GM23338 (cell line): ENCODE measurements around the gene CYTH1. TPM values are rescaled to one million over a fixed set of nuclear protein-coding genes. Genes with fewer than 3 reads are reported as not detected.

Experiments used
- ATAC-seq: fragments of 200-7000 bp; cut with Tn5 transposase; 3 replicates; pipeline ENCODE4 v1.9.1; 2020
- DNase-seq: peaks from one replicate; pipeline ENCODE4 v3.0.0-alpha.2; 2015; ENCODE audit warnings: low spot score
- H2AFZ ChIP-seq: fragments of 200-600 bp; sonication (generic); 2 replicates; pipeline ENCODE4 v1.8.0; 2016; ENCODE audit warnings: antibody characterized with exemption, mild to moderate bottlenecking, moderate library complexity
- H3F3A ChIP-seq: fragments of 200-600 bp; sonication (generic); replicated peaks from 2 replicates; pipeline ENCODE4 v1.8.0; 2017; ENCODE audit warnings: antibody characterized with exemption, mixed run types, low read depth
- H3K27ac ChIP-seq: fragments of 200-600 bp; sonication (generic); 2 replicates; pipeline ENCODE4 v1.6.1; 2016; ENCODE audit warnings: low read depth
- H3K27me3 ChIP-seq: fragments of 200-600 bp; sonication (generic); 2 replicates; pipeline ENCODE4 v1.8.0; 2016; ENCODE audit warnings: mild to moderate bottlenecking, mixed run types, moderate library complexity; ENCODE audit not compliant: insufficient read depth
- H3K36me3 ChIP-seq: fragments of 200-600 bp; sonication (generic); 2 replicates; pipeline ENCODE4 v1.8.0; 2016; ENCODE audit warnings: mild to moderate bottlenecking; ENCODE audit not compliant: insufficient read depth
- H3K4me1 ChIP-seq: fragments of 200-600 bp; sonication (generic); 2 replicates; pipeline ENCODE4 v1.8.0; 2016; ENCODE audit warnings: mild to moderate bottlenecking, moderate library complexity; ENCODE audit not compliant: insufficient read depth
- H3K4me2 ChIP-seq: fragments of 200-600 bp; sonication (generic); 2 replicates; pipeline ENCODE4 v1.7.1; 2017; ENCODE audit warnings: mixed run types
- H3K4me3 ChIP-seq: fragments of 200-600 bp; sonication (generic); 2 replicates; pipeline ENCODE4 v1.6.1; 2016; ENCODE audit warnings: mixed run types
- H3K79me2 ChIP-seq: fragments of 200-600 bp; sonication (generic); replicated peaks from 2 replicates; pipeline ENCODE4 v1.8.0; 2017; ENCODE audit warnings: mild to moderate bottlenecking; ENCODE audit not compliant: insufficient read depth
- H3K9me2 ChIP-seq: fragments of 200-600 bp; sonication (generic); 2 replicates; pipeline ENCODE4 v1.8.0; 2017; ENCODE audit not compliant: insufficient read depth
- H4K20me1 ChIP-seq: fragments of 200-600 bp; sonication (generic); replicated peaks from 2 replicates; pipeline ENCODE4 v1.8.0; 2017; ENCODE audit warnings: mild to moderate bottlenecking; ENCODE audit not compliant: insufficient read depth
- H3K27ac Mint-ChIP-seq: 2 replicates; pipeline ENCODE4 v1.8.0; 2020; ENCODE audit warnings: inconsistent platforms, mild to moderate bottlenecking, moderate library complexity, mixed read lengths
- H3K27me3 Mint-ChIP-seq: 3 replicates; pipeline ENCODE4 v1.8.0; 2022; ENCODE audit warnings: low read depth, mild to moderate bottlenecking, moderate library complexity, mixed read lengths, inconsistent platforms; ENCODE audit not compliant: insufficient read depth, poor library complexity
- H3K36me3 Mint-ChIP-seq: 3 replicates; pipeline ENCODE4 v1.8.0; 2021; ENCODE audit warnings: low read depth, mild to moderate bottlenecking, inconsistent platforms, moderate library complexity, mixed read lengths
- H3K4me1 Mint-ChIP-seq: 3 replicates; pipeline ENCODE4 v1.8.0; 2020; ENCODE audit warnings: mild to moderate bottlenecking, inconsistent platforms, mixed read lengths
- H3K4me3 Mint-ChIP-seq: 3 replicates; pipeline ENCODE4 v1.8.0; 2021; ENCODE audit warnings: moderate library complexity, mild to moderate bottlenecking, inconsistent platforms, mixed read lengths
- H3K9me3 Mint-ChIP-seq: 3 replicates; pipeline ENCODE4 v1.8.0; 2020; ENCODE audit warnings: moderate library complexity, mild to moderate bottlenecking, inconsistent platforms, mixed read lengths
- CTCF ChIP-seq, 2 experiments: fragments of 200-600 bp in 1 of 2; sonication (generic) in 1 of 2; conservative IDR thresholded peaks; 2 replicates each; pipeline versions ENCODE4 v1.5.1 to v1.6.1; 2016 to 2017; ENCODE audit warnings: antibody characterized with exemption in 2 of 2, low read depth in 2 of 2, mild to moderate bottlenecking in 2 of 2, moderate library complexity in 1 of 2
- EZH2 ChIP-seq: fragments of 200-600 bp; sonication (generic); IDR thresholded peaks from one replicate; pipeline ENCODE4 v1.8.0; 2017; ENCODE audit warnings: antibody characterized with exemption, mild to moderate bottlenecking, low read depth; ENCODE audit not compliant: unreplicated experiment
- JUNB ChIP-seq: IDR thresholded peaks from one replicate; pipeline ENCODE4 v1.6.1; 2016; ENCODE audit warnings: antibody characterized with exemption; ENCODE audit not compliant: unreplicated experiment
- REST ChIP-seq: IDR thresholded peaks from one replicate; pipeline ENCODE4 v1.6.1; 2018; ENCODE audit warnings: antibody characterized with exemption; ENCODE audit not compliant: unreplicated experiment
- ZNF114 ChIP-seq: fragments of 250-450 bp; sonication (Bioruptor Pico); IDR thresholded peaks from 2 replicates; pipeline ENCODE4 v1.5.0; 2020; ENCODE audit warnings: mild to moderate bottlenecking, moderate library complexity
- ZNF462 ChIP-seq: fragments of 250-450 bp; sonication (Bioruptor Pico); IDR thresholded peaks from 2 replicates; pipeline ENCODE4 v1.5.0; 2020; ENCODE audit warnings: mild to moderate bottlenecking, moderate library complexity
- polyA plus RNA-seq: library from polyadenylated mRNA; unstranded; fragments of >200 nt; fragmentation: Nextera tagmentation; extraction: Ambion mirVana; gene quantifications from 2 replicates; pipeline ENCODE4 v1.2.1, GENCODE V29; 2016
- total RNA-seq: library from RNA; depleted of rRNA; stranded (reverse); fragments of >200 nt; shearing (Covaris generic); gene quantifications from 2 replicates; pipeline ENCODE4 v1.2.3, GENCODE V29; 2014
- TF ChIP-seq, protein P1 (sequence below): IDR thresholded peaks from 2 replicates; pipeline ENCODE4 v1.6.1; 2016; ENCODE audit warnings: antibody characterized with exemption

The CYTH1 gene
- total and polyA plus RNA-seq, 2 experiments from 2014 or later, result 13.8 to 14.5 TPM

DNA sequence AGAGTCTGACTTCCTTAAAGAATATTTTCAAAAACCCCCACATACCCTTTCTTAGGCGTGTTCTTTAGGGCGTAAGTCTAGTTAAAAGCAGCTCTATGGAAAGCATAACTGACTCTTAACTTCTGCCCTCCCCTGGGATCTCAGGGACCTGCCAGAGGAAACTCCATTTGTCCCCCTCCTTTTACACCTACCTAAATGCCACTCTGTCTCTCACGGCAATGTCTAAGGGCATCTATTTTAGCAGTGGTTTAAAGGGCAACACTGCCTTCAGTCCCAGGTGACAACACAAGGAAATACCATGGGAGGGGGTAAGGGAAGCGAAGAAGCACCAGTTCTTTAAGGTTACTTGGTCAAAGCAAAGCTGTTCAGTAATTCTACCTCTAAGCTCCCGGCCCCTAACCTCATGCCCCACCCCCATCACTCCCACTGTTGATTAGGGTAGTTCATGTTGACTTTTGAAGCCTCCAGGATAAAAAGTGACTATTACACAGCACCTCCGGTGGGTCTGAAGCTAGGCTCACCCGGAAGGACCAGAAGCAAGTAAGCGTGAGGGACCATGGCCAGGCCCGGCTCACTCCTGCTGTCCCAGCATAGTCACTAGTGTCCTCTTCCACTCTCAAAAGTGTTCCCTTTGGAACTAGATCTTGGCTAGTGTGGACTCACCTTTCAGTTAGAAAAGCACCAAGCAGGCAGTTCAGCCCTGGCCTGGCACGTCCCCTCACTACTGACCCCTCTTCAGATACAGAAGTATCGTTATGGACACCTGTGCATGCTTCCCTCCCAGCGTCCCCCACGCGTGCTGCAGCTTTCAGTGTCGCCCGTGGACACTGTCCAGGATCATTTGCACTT lies 47.1 kb downstream of the CYTH1 start:
- no peak for ATAC-seq
- H3K4me3 Mint-ChIP-seq, result no peak overlapping the region
- no peaks in the 10 kb centered on the region for H3K27me3 Mint-ChIP-seq
- no peaks in the 10 kb centered on the region for H3K36me3 Mint-ChIP-seq
- Histone ChIP-seq H3K4me1 (peaks cover 7% of the 10 kb centered on the region), H3K79me2 (peaks cover 15% of the 10 kb centered on the region; the same call in 1 of the 2 replicates), H2AFZ (no peak overlapping the region), H3K4me3 (no peak overlapping the region), H4K20me1 (peaks cover 6% of the 10 kb centered on the region; the same call in 1 of the 2 replicates), H3F3A (no peaks in the 10 kb centered on the region), H3K27me3 (no peaks in the 10 kb centered on the region), H3K27ac (no peak overlapping the region), H3K36me3 (no peaks in the 10 kb centered on the region), H3K9me2 (no peaks in the 10 kb centered on the region), H3K4me2 (no peak overlapping the region)
- no peak for DNase-seq
- H3K9me3 Mint-ChIP-seq, result no peaks in the 10 kb centered on the region; the same call in 2 of the 3 replicates
- H3K27ac Mint-ChIP-seq, result no peak overlapping the region
- TF ChIP-seq EZH2, result no peak
- no peak for TF ChIP-seq ZNF114 (CRISPR knock-in tag)
- TF ChIP-seq, protein P1, sequence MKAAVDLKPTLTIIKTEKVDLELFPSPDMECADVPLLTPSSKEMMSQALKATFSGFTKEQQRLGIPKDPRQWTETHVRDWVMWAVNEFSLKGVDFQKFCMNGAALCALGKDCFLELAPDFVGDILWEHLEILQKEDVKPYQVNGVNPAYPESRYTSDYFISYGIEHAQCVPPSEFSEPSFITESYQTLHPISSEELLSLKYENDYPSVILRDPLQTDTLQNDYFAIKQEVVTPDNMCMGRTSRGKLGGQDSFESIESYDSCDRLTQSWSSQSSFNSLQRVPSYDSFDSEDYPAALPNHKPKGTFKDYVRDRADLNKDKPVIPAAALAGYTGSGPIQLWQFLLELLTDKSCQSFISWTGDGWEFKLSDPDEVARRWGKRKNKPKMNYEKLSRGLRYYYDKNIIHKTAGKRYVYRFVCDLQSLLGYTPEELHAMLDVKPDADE, result no peak
- no peak for TF ChIP-seq REST
- H3K4me1 Mint-ChIP-seq, result peaks cover 35% of the 10 kb centered on the region

- Histone ChIP-seq H3K27me3 (no peaks in the 10 kb centered on the region), H3F3A (no peaks in the 10 kb centered on the region), H3K4me1 (peaks cover 5% of the 10 kb centered on the region), H3K9me2 (no peaks in the 10 kb centered on the region), H3K79me2 (peaks cover 28% of the 10 kb centered on the region), H2AFZ (no peak overlapping the region), H3K36me3 (no peaks in the 10 kb centered on the region), H3K4me3 (no peak overlapping the region), H4K20me1 (peaks cover 6% of the 10 kb centered on the region; the same call in 1 of the 2 replicates), H3K4me2 (no peak overlapping the region), H3K27ac (no peak overlapping the region)
- H3K27ac Mint-ChIP-seq, result no peak overlapping the region
- no peaks in the 10 kb centered on the region for H3K36me3 Mint-ChIP-seq
- H3K27me3 Mint-ChIP-seq, result no peaks in the 10 kb centered on the region
- no peaks in the 10 kb centered on the region for H3K9me3 Mint-ChIP-seq
- H3K4me1 Mint-ChIP-seq, result peaks cover 24% of the 10 kb centered on the region
- DNase-seq (no peak), ATAC-seq (no peak)
- no peak overlapping the region for H3K4me3 Mint-ChIP-seq
- TF ChIP-seq ZNF462 (no peak), EZH2 (no peak), CTCF (conservative IDR thresholded peaks at IDR 0.05; ENCODE audit: low read depth in 2 of 2) (no peak), JUNB (no peak)
These were observed 49.7 kb downstream of the CYTH1 start for GRCh38 chr17:78732354-78732753.
